Upper lobe of left lung (tissue), 6 donors: Measurements from ENCODE around the gene LRRK1. TPM values are rescaled to one million over a fixed set of nuclear protein-coding genes. Genes with fewer than 3 reads are reported as not detected.
"Not testable (repeated sequence)": the region's sequence is repeated elsewhere in the genome, so short reads cannot be mapped to it uniquely, and the experiment has no call there.

Experiments
- ATAC-seq, 2 donors: fragments of 200-7000 bp; cut with Tn5 transposase; one replicate each; pipeline ENCODE4 v1.9.1; 2022; ENCODE audit warnings: mild to moderate bottlenecking in 2 of 2, moderate library complexity in 2 of 2; ENCODE audit not compliant: low FRiP score in 2 of 2
- DNase-seq, 2 donors: peaks; one replicate each; pipeline ENCODE4 v3.0.0-alpha.2; 2019 to 2020
- H3K27ac ChIP-seq, 4 donors: fragments of 200-600 bp; sonication (generic); one replicate each; pipeline ENCODE4 v1.5.1; 2016 to 2019
- H3K27me3 ChIP-seq, 4 donors: fragments of 200-600 bp; sonication (generic); one replicate each; pipeline ENCODE4 v1.5.1; 2017 to 2019
- H3K36me3 ChIP-seq, 4 donors: fragments of 200-600 bp; sonication (generic); one replicate each; pipeline ENCODE4 v1.5.1; 2016 to 2019
- H3K4me1 ChIP-seq, 4 donors: fragments of 200-600 bp; sonication (generic); one replicate each; pipeline ENCODE4 v1.5.1; 2018 to 2019
- H3K4me3 ChIP-seq, 4 donors: fragments of 200-600 bp; sonication (generic); one replicate each; pipeline ENCODE4 v1.5.1; 2017 to 2019; ENCODE audit warnings: mild to moderate bottlenecking in 2 of 4, moderate library complexity in 1 of 4
- H3K9me3 ChIP-seq, 4 donors: fragments of 200-600 bp; sonication (generic); one replicate each; pipeline ENCODE4 v1.5.1; 2018 to 2019
- CTCF ChIP-seq, 6 experiments: fragments of 450-650 bp in 4 of 6; fragments of 200-600 bp in 2 of 6; sonication (generic) in 2 of 6; IDR thresholded peaks; one replicate each; pipeline ENCODE4 v1.5.1; 2016 to 2019; ENCODE audit warnings: antibody characterized with exemption in 6 of 6
- EP300 ChIP-seq, 4 donors: sonication (generic); formaldehyde crosslinking; IDR thresholded peaks; one replicate each; pipeline ENCODE4 v1.5.1; 2017; ENCODE audit warnings: antibody characterized with exemption in 4 of 4, control low read depth in 2 of 4
- POLR2A ChIP-seq, 4 donors: fragments of 450-650 bp; IDR thresholded peaks; one replicate each; pipeline ENCODE4 v1.5.1; 2016 to 2017; ENCODE audit warnings: antibody characterized with exemption in 4 of 4, mild to moderate bottlenecking in 2 of 4
- POLR2AphosphoS5 ChIP-seq, 2 donors: sonication (generic); formaldehyde crosslinking; IDR thresholded peaks; one replicate each; pipeline ENCODE4 v1.5.1; 2017; ENCODE audit warnings: antibody characterized with exemption in 2 of 2
- WGBS, 2 donors: methylation state at CpG; one replicate each; pipeline ENCODE4 v1.1.5; 2017 to 2018; 5-methylcytosine and 5-hydroxymethylcytosine counted together
- total RNA-seq, 6 donors: library from RNA; depleted of rRNA in 4 of 6; stranded (reverse); fragments of >200 nt in 4 of 6; gene quantifications; one replicate each; pipeline versions ENCODE4 v1.1.0 to v1.2.1, GENCODE V29; 2016 to 2021
- donor health status: DM: no; HTN: no; CAD: no; lungs with moderate emphysema.
- donor health status: DM: no; HTN: yes; CAD: no; lungs with severe emphysema.

The LRRK1 gene
- total RNA-seq, 6 donors from 2014 or later: 15.0 to 47.1 (median 31.2) TPM

DNA sequence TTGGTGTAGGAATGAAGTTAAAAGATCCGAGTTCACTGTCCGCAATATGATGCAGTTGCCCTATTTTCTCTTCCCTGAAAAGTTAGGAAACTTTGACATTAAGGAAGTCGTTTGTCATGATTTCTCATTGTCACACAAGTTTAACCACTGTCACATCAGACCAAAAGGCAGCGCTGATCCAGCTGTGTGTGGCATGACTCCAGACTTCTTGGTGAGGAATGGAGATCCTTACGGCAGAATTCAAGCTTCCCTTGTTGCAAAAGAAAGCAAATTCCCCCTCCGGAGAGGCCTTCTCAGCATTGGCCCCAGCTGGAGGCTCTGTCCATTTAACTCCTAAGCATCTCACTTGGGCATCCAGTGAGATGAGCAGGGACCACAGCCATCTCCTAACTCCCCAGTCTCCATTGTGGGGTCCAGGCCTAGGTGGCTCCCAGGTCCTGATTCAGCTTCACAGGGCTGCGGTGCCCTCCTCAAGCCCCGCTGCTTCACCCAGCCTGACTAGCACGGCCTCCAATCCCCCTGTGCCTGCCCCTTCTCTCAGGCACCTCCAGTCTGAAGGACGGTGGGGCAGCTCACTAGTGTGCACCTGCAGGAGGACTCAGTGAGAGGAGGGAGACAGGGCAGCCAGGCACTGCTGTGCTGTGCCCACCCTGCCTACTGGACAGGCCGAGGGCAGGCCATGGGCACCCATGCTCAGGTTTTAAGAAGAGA lies 173.2 kb downstream of the LRRK1 start:
- ATAC-seq (no peak), DNase-seq (no peak)
- Histone ChIP-seq H3K9me3 (no peaks in the 10 kb centered on the region), H3K4me3 (no peak overlapping the region), H3K36me3 (no peaks in the 10 kb centered on the region), H3K27ac (peak overlapping the region; percentile 45 to 71 (median 60)), H3K27me3 (no peaks in the 10 kb centered on the region), H3K4me1 (peaks cover 25 to 29% (median 27%) of the 10 kb centered on the region in 4 donors)
- WGBS, 2 donors: 44 to 73% methylated on average over 6 to 10 of the region's 11 CpGs
- TF ChIP-seq POLR2A (IDR thresholded peaks at IDR 0.05): no peak
- no peak for TF ChIP-seq CTCF (IDR thresholded peaks at IDR 0.05)
- TF ChIP-seq EP300 (IDR thresholded peaks at IDR 0.05): no peak
- TF ChIP-seq POLR2AphosphoS5 (IDR thresholded peaks at IDR 0.05): no peak

- Histone ChIP-seq H3K4me1 (peaks cover 25 to 29% (median 27%) of the 10 kb centered on the region in 4 donors), H3K9me3 (no peaks in the 10 kb centered on the region), H3K27ac (peak overlapping the region in 3 of 4 donors; percentile 60 to 71 (median 61)), H3K36me3 (no peaks in the 10 kb centered on the region), H3K27me3 (no peaks in the 10 kb centered on the region), H3K4me3 (no peak overlapping the region)
- WGBS, 2 donors: 95 to 97% methylated on average over 9 to 12 of the region's 12 CpGs
- ATAC-seq: no peak
- no peak for DNase-seq
- no peak for TF ChIP-seq POLR2A (IDR thresholded peaks at IDR 0.05)
- no peak for TF ChIP-seq CTCF (IDR thresholded peaks at IDR 0.05)
- no peak for TF ChIP-seq POLR2AphosphoS5 (IDR thresholded peaks at IDR 0.05)
- TF ChIP-seq EP300 (IDR thresholded peaks at IDR 0.05): no peak
These were observed 173.7 kb downstream of the LRRK1 start for GRCh38 chr15:101092867-101093202.

GRCh38 chr15:101093958-101094357 lies 174.8 kb downstream of the LRRK1 start:
- WGBS, 2 donors: 87 to 90% methylated on average over 12 of the region's 12 CpGs
- no peak overlapping the region for H3K27ac ChIP-seq
- ATAC-seq (no peak), DNase-seq (no peak)
- H3K4me1 ChIP-seq: peaks cover 19 to 26% (median 21%) of the 10 kb centered on the region in 4 donors
- H3K9me3 ChIP-seq: no peaks in the 10 kb centered on the region
- no peaks in the 10 kb centered on the region for H3K36me3 ChIP-seq
- H3K4me3 ChIP-seq: no peak overlapping the region
- H3K27me3 ChIP-seq: no peaks in the 10 kb centered on the region
- TF ChIP-seq CTCF (IDR thresholded peaks at IDR 0.05) (no peak), POLR2A (IDR thresholded peaks at IDR 0.05) (no peak), EP300 (IDR thresholded peaks at IDR 0.05) (no peak), POLR2AphosphoS5 (IDR thresholded peaks at IDR 0.05) (no peak)

DNA sequence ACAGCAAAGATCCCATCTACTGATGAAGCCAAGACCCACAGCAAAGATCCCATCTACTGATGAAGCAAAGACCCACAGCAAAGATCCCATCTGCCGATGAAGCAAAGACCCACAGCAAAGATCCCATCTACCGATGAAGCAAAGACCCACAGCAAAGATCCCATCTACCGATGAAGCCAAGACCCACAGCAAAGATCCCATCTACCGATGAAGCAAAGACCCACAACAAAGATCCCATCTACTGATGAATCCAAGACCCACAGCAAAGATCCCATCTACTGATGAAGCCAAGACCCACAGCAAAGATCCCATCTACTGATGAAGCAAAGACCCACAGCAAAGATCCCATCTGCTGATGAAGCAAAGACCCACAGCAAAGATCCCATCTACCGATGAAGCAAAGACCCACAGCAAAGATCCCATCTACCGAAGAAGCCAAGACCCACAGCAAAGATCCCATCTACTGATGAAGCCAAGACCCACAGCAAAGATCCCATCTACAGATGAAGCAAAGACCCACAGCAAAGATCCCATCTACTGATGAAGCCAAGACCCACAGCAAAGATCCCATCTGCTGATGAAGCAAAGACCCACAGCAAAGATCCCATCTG lies 176.7 kb downstream of the LRRK1 start:
- not testable (repeated sequence) for H3K9me3 ChIP-seq, H3K27me3 ChIP-seq, H3K27ac ChIP-seq, ATAC-seq, H3K4me3 ChIP-seq, DNase-seq, H3K36me3 ChIP-seq
- 64 to 76% methylated on average over 4 to 6 of the region's 6 CpGs for WGBS, 2 donors
- H3K4me1 ChIP-seq: peaks cover 14 to 17% (median 15%) of the 10 kb centered on the region in 4 donors

DNA sequence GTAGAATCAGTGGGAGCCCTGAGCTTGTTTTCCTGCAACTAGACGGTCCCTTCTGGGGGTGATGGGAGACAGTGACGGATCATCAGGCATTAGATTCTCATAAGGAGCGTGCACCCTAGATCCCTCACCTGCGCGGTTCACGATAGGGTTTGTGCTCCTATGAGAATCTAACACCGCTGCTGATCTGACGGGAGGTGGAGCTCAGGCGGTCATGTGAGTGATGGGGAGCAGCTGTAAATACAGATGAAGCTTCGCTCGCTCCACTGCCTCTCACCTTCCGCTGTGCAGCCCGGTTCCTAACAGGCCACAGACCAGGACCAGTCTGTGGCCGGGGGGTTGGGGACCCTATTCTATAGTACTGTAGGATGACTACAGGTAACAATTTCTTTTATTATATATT lies 178.0 kb downstream of the LRRK1 start:
- Histone ChIP-seq H3K4me3 (no peak overlapping the region), H3K36me3 (no peaks in the 10 kb centered on the region), H3K27ac (no peak overlapping the region), H3K27me3 (no peaks in the 10 kb centered on the region), H3K4me1 (peaks cover 2 to 7% (median 6%) of the 10 kb centered on the region in 4 donors), H3K9me3 (no peaks in the 10 kb centered on the region)
- ATAC-seq (no peak), DNase-seq (no peak)
- no peak for TF ChIP-seq POLR2AphosphoS5 (IDR thresholded peaks at IDR 0.05)
- no peak for TF ChIP-seq POLR2A (IDR thresholded peaks at IDR 0.05)
- no peak for TF ChIP-seq CTCF (IDR thresholded peaks at IDR 0.05)
- no peak for TF ChIP-seq EP300 (IDR thresholded peaks at IDR 0.05)
- 96 to 98% methylated on average over 14 of the region's 14 CpGs for WGBS, 2 donors
